ENCODE measurements around the gene TMEM53.

GRCh38 chr1:44696101-44696500 lies 21.8 kb upstream of the TMEM53 start:
- TF ChIP-seq, protein P1, sequence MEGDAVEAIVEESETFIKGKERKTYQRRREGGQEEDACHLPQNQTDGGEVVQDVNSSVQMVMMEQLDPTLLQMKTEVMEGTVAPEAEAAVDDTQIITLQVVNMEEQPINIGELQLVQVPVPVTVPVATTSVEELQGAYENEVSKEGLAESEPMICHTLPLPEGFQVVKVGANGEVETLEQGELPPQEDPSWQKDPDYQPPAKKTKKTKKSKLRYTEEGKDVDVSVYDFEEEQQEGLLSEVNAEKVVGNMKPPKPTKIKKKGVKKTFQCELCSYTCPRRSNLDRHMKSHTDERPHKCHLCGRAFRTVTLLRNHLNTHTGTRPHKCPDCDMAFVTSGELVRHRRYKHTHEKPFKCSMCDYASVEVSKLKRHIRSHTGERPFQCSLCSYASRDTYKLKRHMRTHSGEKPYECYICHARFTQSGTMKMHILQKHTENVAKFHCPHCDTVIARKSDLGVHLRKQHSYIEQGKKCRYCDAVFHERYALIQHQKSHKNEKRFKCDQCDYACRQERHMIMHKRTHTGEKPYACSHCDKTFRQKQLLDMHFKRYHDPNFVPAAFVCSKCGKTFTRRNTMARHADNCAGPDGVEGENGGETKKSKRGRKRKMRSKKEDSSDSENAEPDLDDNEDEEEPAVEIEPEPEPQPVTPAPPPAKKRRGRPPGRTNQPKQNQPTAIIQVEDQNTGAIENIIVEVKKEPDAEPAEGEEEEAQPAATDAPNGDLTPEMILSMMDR (IDR thresholded peaks at IDR 0.05; ENCODE audit: insufficient read depth, low read depth, low read length) = no peak
- TF ChIP-seq EZH2 (IDR thresholded peaks at IDR 0.05; ENCODE audit: insufficient read depth, low read length) = no peak

All from astrocyte (in vitro differentiated cells and primary cell).